Activated CD4-positive, alpha-beta T cell treated with anti-CD3 and anti-CD28 coated beads, Interleukin-2, Interleukin-4, amounts not matched to agents 100 ng/mL and 50 ng/mL, durations not matched to agents 16 hours and 8 hours (primary cell): ENCODE results near the gene ADM5.
"Not testable (repeated sequence)": the region's sequence is repeated elsewhere in the genome, so short reads cannot be mapped to it uniquely, and the experiment has no call there.

Experiments used
- DNase-seq: peaks from one replicate; pipeline ENCODE4 v3.0.0-alpha.2; 2020; ENCODE audit warnings: low spot score

ADM5 gene

DNA sequence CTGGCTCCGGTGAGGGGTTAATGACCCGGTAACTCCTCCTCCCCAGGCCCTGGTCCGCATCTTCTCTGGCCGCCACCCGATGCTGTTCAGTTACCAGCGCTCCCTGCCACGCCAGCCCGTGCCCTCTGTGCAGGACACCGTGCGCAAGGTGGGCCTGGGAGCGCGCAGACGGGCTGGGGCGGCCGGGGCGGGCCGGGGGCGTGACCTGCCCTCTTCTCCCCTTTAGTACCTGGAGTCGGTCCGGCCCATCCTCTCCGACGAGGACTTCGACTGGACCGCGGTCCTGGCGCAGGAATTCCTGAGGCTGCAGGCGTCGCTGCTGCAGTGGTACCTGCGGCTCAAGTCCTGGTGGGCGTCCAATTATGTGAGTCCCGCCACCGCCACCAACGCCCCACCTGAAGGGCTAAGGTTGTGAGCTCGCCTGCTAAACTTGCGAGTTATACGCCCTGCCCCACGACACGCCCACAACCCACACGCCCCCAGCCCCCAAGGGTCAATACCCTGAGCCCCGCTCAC lies 11.9 kb downstream of the ADM5 start:
- no peak for DNase-seq

DNA sequence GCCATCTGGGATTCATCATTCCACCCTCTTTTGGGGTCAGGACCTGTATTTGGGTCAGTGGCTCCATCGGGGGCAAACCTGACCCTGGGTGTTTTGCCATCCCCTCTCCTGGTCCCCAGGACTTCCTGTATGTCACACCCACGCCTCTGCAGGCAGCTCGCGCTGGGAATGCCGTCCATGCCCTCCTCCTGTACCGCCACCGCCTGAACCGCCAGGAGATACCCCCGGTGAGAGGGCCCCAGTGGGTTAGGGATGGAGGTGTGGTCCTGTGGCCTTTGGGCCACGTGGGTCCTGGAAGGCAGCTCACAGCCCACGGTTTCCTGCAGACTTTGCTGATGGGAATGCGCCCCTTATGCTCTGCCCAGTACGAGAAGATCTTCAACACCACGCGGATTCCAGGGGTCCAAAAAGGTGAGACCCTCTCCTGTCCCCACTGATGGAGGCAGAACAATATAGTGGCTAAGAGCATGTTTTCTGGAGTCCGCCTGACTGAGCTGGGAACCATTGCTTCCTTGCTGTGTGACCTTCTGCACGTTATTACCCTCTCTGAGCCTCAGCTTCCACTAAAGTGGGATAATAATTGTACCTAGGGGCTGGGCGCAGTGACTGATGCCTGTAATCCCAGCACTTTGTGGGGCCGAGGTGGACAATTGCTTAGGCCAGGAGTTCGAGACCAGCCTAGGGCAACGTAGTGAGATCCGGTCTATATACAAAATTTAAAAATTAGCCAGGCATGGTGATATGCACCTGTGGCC lies 15.7 kb downstream of the ADM5 start:
- no peak for DNase-seq

DNA sequence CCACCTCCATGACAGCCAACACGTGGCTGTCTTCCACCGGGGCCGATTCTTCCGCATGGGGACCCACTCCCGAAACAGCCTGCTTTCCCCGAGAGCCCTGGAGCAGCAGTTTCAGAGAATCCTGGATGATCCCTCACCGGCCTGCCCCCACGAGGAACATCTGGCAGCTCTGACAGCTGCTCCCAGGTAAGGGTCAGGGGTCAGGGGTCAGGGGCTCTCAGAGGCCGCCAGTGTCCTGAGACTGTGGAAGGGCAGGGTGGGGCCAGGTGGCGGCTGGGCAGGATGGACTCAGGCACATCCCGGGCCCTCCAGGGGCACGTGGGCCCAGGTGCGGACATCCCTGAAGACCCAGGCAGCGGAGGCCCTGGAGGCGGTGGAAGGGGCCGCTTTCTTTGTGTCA lies 16.5 kb downstream of the ADM5 start:
- DNase-seq, result no peak

DNA sequence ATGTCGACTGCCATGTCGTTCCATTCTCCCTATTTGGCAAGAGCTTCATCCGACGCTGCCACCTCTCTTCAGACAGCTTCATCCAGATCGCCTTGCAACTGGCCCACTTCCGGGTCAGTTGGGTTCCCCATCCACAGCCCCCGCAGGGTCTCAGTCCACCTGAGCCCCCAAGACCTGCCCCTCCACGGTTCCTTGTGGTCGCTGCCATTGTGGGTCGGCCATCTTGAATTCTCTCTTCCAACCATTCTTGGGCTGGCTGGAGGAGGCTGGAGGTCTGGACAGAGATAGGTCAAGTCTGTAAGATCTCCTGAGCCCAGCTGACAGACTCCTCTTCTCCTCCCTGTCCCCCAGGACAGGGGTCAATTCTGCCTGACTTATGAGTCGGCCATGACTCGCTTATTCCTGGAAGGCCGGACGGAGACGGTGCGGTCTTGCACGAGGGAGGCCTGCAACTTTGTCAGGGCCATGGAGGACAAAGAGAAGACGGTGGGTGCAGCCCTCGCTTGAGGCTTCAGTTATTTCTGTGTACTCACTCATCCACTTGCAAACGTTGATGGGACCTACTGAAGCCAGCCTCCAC lies 21.1 kb downstream of the ADM5 start:
- no peak for DNase-seq

DNA sequence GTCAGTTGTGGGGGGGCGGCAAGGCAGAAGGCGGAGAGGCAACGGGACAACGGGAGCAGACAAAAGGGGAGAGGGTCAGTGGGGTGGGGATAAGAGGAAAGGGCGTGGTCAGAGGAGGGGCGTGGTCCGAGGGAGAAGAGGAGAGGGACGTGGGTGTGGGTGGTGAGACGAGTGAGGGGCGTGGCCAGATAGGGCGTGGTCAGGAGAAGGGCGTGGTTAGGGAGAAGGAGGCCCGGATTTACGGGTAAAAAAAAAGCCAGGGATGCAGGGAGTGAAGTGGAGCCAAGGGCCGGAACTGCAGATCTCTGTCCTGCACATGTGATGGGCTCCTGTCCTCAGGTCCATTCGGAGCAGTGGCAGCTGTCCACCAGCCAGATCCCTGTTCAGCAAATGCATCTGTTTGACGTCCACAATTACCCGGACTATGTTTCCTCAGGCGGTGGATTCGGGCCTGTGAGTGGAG lies 23.0 kb downstream of the ADM5 start:
- no peak for DNase-seq

DNA sequence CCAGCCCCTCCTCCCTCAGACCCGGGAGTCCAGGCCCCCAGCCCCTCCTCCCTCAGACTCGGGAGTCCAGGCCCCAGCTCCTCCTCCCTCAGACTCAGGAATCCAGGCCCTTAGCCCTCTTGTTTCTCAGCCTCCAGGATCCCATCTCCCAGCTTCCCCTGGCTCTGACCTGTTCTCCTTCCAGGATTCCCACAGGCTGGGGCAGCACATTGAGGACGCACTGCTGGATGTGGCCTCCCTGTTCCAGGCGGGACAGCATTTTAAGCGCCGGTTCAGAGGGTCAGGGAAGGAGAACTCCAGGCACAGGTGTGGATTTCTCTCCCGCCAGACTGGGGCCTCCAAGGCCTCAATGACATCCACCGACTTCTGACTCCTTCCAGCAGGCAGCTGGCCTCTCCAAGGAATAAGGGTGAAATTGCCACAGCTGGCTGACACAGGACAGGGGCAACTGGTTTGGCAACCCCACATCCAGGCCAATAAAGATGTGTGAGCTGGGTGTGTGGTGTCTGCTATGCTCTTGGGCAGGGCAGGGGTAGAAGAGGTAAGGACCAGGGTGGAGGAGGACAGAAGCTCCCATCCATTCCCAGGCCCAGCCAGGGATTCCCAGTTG lies 23.9 kb downstream of the ADM5 start:
- DNase-seq, result no peak

DNA sequence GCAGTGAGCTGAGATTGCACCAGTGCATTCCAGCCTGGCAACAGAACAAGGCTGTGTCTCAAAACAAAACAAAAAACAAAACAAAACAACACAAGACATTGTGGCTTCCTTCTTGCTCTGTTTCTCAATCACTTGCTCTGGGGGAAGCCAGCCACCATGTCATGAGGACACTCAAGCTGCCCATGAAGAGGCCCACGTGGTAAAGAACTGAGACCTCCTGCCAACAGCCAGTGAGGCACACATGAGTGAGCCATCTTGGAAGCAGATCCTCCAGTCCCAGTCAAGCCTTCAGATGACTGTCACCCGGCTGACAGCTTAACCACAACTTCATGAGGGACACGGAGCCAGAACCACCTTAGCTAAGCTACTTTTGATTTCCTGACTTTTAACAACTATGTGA lies 26.8 kb downstream of the ADM5 start:
- peak; percentile 3 for DNase-seq

DNA sequence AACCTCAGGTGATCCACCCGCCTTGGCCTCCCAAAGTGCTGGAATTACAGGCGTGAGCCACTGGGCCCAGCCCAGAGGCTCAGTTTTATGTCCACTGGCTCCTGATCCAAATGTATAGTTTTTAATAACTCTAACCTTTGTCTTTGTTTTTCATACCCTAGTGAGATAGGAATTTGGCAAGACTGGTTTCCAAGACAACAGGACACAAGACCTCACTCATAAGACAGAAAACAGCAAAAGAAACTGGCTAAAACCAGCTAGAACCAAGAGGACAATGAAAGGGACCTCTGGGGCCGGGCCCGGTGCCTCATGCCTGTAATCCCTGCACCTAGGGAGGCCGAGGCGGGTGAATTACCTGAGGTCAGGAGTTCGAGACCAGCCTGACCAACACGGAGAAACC lies 29.1 kb downstream of the ADM5 start:
- DNase-seq, result no peak

DNA sequence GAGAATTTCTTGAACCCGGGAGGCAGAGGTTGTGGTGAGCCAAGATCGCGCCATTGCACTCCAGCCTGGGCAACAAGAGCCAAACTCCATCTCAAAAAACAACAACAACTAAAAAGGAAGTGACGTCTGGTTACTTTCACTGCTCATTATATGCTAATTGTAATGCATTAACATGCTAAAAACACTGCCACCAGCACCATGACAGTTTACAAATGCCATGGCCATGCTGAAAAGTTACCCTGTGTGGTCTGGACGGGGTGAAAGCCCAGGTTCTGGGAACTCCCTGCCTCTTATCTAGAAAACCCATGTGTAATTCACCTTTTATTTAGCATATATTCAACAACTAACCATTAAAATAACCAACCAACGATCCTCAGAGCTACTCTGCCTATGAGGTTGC lies 29.6 kb downstream of the ADM5 start:
- DNase-seq, result no peak

DNA sequence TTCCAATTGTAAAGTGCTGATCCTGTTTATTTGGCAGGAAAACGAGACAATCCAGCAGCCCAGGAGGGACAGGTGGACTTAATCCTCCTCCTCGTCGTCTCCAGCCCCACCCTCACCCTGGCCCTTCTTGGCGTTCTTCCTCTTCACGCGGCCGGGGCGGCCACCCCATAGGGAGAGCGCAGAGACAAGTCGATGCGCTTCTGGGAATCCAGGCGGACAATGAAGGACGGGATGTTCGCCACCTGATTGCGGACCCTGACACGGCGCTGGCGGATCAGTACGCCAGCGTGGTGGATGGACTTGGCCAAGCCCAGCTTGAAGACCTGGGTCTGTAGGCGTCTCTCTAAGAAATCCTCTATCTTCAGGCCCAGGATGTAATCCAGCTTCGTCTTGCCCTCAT lies 30.0 kb downstream of the ADM5 start:
- DNase-seq, result not testable (repeated sequence)

DNA sequence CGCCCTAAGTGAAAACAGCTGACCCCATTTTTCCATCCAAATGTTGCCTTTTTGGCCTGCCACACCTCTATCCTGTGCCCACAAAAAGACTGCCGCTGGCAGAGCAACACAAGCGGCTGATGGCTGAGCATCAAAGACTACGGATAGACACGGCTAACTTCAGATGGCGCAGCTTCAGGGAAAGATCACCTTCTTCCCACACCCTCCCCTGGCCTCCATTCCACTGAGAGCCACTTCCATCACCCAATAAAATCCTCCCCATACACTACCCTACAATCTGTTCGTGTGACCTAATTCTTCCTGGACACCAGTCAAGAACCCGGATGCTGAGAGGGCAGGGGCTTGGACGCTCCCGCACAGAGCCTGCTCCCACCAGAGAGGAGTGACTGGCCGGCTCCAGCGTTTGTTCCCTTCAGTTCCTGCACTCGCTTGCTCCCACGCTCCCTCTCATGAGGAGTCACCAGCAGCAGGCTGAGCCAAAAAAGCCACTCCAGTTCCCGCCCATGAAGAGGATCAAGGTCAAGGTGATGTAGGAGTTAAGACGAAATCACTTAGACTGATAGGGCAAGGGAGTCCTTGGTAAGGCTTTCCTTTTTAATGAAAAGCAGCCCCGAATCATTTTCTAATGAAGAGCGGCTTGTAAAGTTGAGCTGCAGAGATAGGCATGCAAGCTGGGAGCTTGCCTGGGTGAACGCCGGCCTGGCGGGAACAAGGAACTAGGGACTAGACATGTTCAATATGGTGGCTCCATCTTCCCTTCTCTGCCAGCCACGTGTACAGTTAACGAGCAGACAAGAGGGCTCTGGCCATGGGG lies 38.0 kb downstream of the ADM5 start:
- no peak for DNase-seq

DNA sequence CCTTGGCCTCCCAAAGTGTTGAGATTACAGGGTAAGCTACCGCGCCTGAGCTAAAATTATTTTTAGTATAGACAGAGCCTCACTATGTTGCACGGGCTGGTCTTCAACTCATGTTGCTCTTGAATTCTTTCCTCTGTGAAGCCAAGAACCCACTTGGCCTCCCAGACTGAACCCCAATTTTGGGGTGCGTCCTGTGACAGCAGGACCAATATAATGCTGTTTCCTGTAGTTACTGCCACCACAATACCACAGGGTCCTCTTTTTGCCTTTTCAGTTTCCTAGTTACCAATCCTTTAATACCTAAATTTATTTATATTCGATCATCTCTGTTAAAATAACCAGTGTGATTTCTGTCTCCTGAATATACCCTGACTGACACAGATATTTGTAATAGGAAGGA lies 40.8 kb downstream of the ADM5 start:
- DNase-seq, result no peak

DNA sequence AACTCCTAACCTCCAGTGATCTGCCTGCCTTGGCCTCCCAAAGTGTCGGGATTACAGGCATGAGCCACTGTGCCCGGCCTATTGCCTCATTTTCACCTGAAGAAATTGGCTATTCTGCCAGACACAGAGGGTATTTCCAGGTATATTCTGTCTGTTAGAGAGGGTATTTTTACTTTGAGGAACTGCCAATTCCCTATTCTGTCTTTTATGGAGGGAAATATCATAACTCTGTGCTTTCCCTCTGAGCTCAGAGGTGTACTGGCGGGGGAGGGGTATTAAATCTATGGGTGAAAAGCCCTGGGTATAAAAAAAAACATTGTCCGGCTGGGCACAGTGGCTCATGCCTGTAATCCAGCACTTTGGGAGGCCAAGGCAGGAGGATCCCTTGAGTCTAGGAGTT lies 48.9 kb downstream of the ADM5 start:
- DNase-seq, result no peak

DNA sequence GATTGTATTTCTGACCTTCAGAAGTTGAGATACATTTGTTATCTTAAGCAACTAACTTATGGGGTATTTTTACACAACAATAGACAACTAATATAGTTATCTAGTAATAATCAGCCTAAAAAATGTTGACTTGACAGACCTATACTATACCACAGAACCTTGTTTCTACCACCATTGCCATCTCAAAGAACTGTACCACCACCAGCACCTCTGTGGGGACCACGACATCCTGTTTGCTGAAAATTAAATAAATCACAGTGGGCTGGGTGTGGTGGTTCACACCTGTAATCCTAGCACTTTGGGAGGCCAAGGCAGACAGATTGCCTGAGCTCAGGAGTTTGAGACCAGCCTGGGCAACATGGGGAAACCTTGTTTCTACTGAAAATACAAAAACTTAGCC lies 49.7 kb downstream of the ADM5 start:
- DNase-seq, result no peak

DNA sequence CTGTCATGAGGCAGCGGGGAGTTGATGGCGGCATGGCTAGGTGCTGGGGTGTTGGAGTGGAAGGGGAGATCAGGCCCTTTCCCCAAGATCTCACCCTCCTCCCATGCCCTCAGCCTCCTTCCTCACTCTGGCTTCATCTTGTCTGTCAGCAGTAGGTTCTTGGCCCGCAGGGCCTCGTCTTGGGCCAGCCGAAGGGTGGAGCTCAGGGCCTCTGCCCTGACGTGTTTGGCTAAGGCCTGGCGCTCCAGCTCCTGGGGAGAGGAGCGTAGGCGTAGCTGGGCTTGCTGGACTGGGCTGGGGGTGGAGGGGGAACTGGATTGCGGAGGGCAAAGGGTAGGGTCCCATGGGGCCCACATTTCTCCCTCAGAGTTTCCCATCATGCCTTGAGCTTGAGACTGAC lies 50.5 kb downstream of the ADM5 start:
- DNase-seq, result no peak
